ENCODE measurements around the gene TLR6.

GRCh38 chr4:38858097-38858420 lies 1.4 kb upstream of the TLR6 start:
- TF ChIP-seq GATA2 (IDR thresholded peaks at IDR 0.05; ENCODE audit: low read depth, low read length) (no peak), GATA3 (IDR thresholded peaks at IDR 0.05; ENCODE audit: low read depth, low read length) (no peak)
